ENCODE data around the gene SMYD5.
A peak's percentile ranks its signal among the peaks of the same experiment; 100 is the strongest.

Gene SMYD5

GRCh38 chr2:73208258-73208657 lies 5.8 kb upstream of the SMYD5 start:
- DNase-seq = no peak

- DNase-seq = no peak
Observed at GRCh38 chr2:73210019-73210418, 4.0 kb upstream of the SMYD5 start.

GRCh38 chr2:73210696-73211095 lies 3.3 kb upstream of the SMYD5 start:
- DNase-seq = no peak

- DNase-seq = no peak
Observed at GRCh38 chr2:73212098-73212447, 2.0 kb upstream of the SMYD5 start.

GRCh38 chr2:73212448-73213176 lies 1.4 kb upstream of the SMYD5 start:
- DNase-seq = peak; percentile 61 to 74

- no peak for DNase-seq
Observed at GRCh38 chr2:73215254-73215653, 1.2 kb downstream of the SMYD5 start.

GRCh38 chr2:73217160-73217559 lies 3.1 kb downstream of the SMYD5 start:
- no peak for DNase-seq

- DNase-seq = no peak
Observed at GRCh38 chr2:73217826-73218225, 3.8 kb downstream of the SMYD5 start.

- no peak for DNase-seq
Observed at GRCh38 chr2:73218298-73218697, 4.3 kb downstream of the SMYD5 start.

- no peak for DNase-seq
Observed at GRCh38 chr2:73223821-73224220, 9.8 kb downstream of the SMYD5 start.

- DNase-seq = no peak
Observed at GRCh38 chr2:73225513-73226360, 11.7 kb downstream of the SMYD5 start.

GRCh38 chr2:73227086-73227485 lies 13.0 kb downstream of the SMYD5 start:
- DNase-seq = no peak

GRCh38 chr2:73228631-73229030 lies 14.6 kb downstream of the SMYD5 start:
- DNase-seq = no peak

- DNase-seq = peak in 1 of 2 experiments; percentile 31
Observed at GRCh38 chr2:73232403-73233153, 18.5 kb downstream of the SMYD5 start.

- peak; percentile 83 to 94 for DNase-seq
Observed at GRCh38 chr2:73233154-73233931, 19.3 kb downstream of the SMYD5 start, which contains the start of gene PRADC1. PRADC1 (minus strand) TSS chr2:73233239; CDS start chr2:73233160, 79 bp downstream.

- peak; percentile 74 to 86 for DNase-seq
Observed at GRCh38 chr2:73233932-73234832, 20.1 kb downstream of the SMYD5 start, which contains the start of gene CCT7. CCT7 (plus strand) TSS chr2:73234308; CDS start chr2:73234379, 71 bp downstream.

GRCh38 chr2:73235315-73236028 lies 21.4 kb downstream of the SMYD5 start:
- DNase-seq = no peak

GRCh38 chr2:73237168-73237567 lies 23.1 kb downstream of the SMYD5 start:
- DNase-seq = no peak

GRCh38 chr2:73238149-73238548 lies 24.1 kb downstream of the SMYD5 start:
- DNase-seq = no peak

- DNase-seq = no peak
Observed at GRCh38 chr2:73238976-73239375, 24.9 kb downstream of the SMYD5 start.

GRCh38 chr2:73239776-73240175 lies 25.7 kb downstream of the SMYD5 start:
- DNase-seq = no peak
